CD4-positive, alpha-beta T cell treated with Interleukin-15 for 4 hours (primary cell): ENCODE results near the gene FBXW5.
A peak's percentile ranks its signal among the peaks of the same experiment; 100 is the strongest.

Source experiments
- DNase-seq: peaks from one replicate; pipeline ENCODE4 v3.0.0-alpha.2; 2020; ENCODE audit warnings: low spot score

Gene FBXW5

GRCh38 chr9:136960938-136961275 lies 16.4 kb upstream of the FBXW5 start:
- DNase-seq: no peak

- DNase-seq: peak; percentile 37
These were observed 15.8 kb upstream of the FBXW5 start for GRCh38 chr9:136960212-136960937.

GRCh38 chr9:136958898-136959850 lies 14.6 kb upstream of the FBXW5 start:
- no peak for DNase-seq

- DNase-seq: no peak
These were observed 13.9 kb upstream of the FBXW5 start for GRCh38 chr9:136958473-136958872.

GRCh38 chr9:136957901-136958300 lies 13.4 kb upstream of the FBXW5 start:
- DNase-seq: no peak

GRCh38 chr9:136957461-136957860 lies 12.9 kb upstream of the FBXW5 start:
- no peak for DNase-seq

- DNase-seq: no peak
These were observed 12.1 kb upstream of the FBXW5 start for GRCh38 chr9:136956604-136957003.

GRCh38 chr9:136955943-136956335 lies 11.4 kb upstream of the FBXW5 start:
- no peak for DNase-seq

GRCh38 chr9:136955202-136955942 lies 10.8 kb upstream of the FBXW5 start:
- no peak for DNase-seq

GRCh38 chr9:136954270-136955083 lies 9.9 kb upstream of the FBXW5 start:
- DNase-seq: no peak

- DNase-seq: no peak
These were observed 9.3 kb upstream of the FBXW5 start for GRCh38 chr9:136953771-136954269.

GRCh38 chr9:136952876-136953770 lies 8.6 kb upstream of the FBXW5 start:
- no peak for DNase-seq

- DNase-seq: no peak
These were observed 7.8 kb upstream of the FBXW5 start for GRCh38 chr9:136952321-136952850.

GRCh38 chr9:136951541-136952320 lies 7.2 kb upstream of the FBXW5 start, which contains the start of gene LCN12:
Gene LCN12 (plus strand): TSS chr9:136952273. CDS start chr9:136952328, 55 bp downstream.
- DNase-seq: no peak

- no peak for DNase-seq
These were observed 6.2 kb upstream of the FBXW5 start for GRCh38 chr9:136950656-136951276.

GRCh38 chr9:136949817-136950655 lies 5.5 kb upstream of the FBXW5 start:
- DNase-seq: peak; percentile 97

- DNase-seq: no peak
These were observed 4.8 kb upstream of the FBXW5 start for GRCh38 chr9:136949239-136949816.
